K562 (cell line): Measurements from ENCODE around the gene KIF14. TPM values are rescaled to one million over a fixed set of nuclear protein-coding genes. Genes with fewer than 3 reads are reported as not detected.

Experiments
- ATAC-seq: fragments of 200-7000 bp; cut with Tn5 transposase; 3 replicates; pipeline ENCODE4 v1.9.1; 2020; ENCODE audit warnings: moderate library complexity
- BruUV-seq: library from RNA; stranded (reverse); fragments of 400-500 nt; replicated peaks from 2 replicates; lab custom pipeline; 2021; lab: Mats Ljungman, UMichigan
- CTCF ChIA-PET: fragments of 300-600 bp; formaldehyde crosslinking; extraction: SDS; loops from one replicate; lab custom pipeline; 2021; ENCODE audit warnings: low intra/inter-chr PET ratio; lab: Yijun Ruan, JAX
- POLR2A ChIA-PET: fragments of 300-600, 350-650 bp; sonication (Branson Sonifier 250); formaldehyde crosslinking; extraction: SDS; loops from one replicate; lab custom pipeline; 2021; ENCODE audit warnings: antibody characterized with exemption, inconsistent platforms; lab: Yijun Ruan, JAX
- DNase-seq, 4 experiments: peaks; one replicate each; pipeline versions ENCODE4 v3.0.0 to v3.0.0-alpha.2; 2011 to 2018; ENCODE audit warnings: low spot score in 3 of 4, mixed read lengths in 3 of 4; ENCODE audit errors: extremely low read depth in 1 of 4
- FAIRE-seq: peaks from 2 replicates; lab custom pipeline; 2011; peaks lifted over from hg19 to GRCh38; lab: Jason Lieb, UNC
- H2AFZ ChIP-seq: 2 replicates; pipeline ENCODE4 v1.6.0; 2011; ENCODE audit warnings: low read depth, low read length, control low read depth, inconsistent platforms
- H3K27ac ChIP-seq: fragments of 200-600 bp; 3 replicates; pipeline ENCODE4 v1.8.0; 2011; ENCODE audit warnings: low read depth, mild to moderate bottlenecking, control low read depth, inconsistent platforms, low read length, moderate library complexity, mixed read lengths; ENCODE audit errors: extremely low read depth
- H3K27me3 ChIP-seq, 2 experiments: fragments of 300-600 bp in 1 of 2; 2 replicates in 1 of 2; 3 replicates in 1 of 2; pipeline versions ENCODE4 v1.6.0 to v1.8.0; 2011; ENCODE audit warnings: inconsistent platforms in 2 of 2, low read length in 2 of 2, mild to moderate bottlenecking in 1 of 2, mixed read lengths in 1 of 2, moderate library complexity in 1 of 2; ENCODE audit not compliant: control insufficient read depth in 2 of 2, insufficient read depth in 2 of 2
- H3K36me3 ChIP-seq: fragments of 300-600 bp; 3 replicates; pipeline ENCODE4 v1.8.0; 2011; ENCODE audit warnings: mild to moderate bottlenecking, low read length, inconsistent platforms; ENCODE audit not compliant: control insufficient read depth, insufficient read depth
- H3K4me1 ChIP-seq, 2 experiments: fragments of 200-600 bp in 1 of 2; replicated peaks in 1 of 2; 2 replicates in 1 of 2; 3 replicates in 1 of 2; pipeline versions ENCODE4 v1.5.1 to v1.8.0; 2011; ENCODE audit warnings: inconsistent platforms in 2 of 2, low read length in 2 of 2, mild to moderate bottlenecking in 1 of 2, mixed read lengths in 1 of 2, moderate library complexity in 1 of 2; ENCODE audit not compliant: control insufficient read depth in 2 of 2, insufficient read depth in 2 of 2
- H3K4me2 ChIP-seq: 2 replicates; pipeline ENCODE4 v1.6.1; 2011; ENCODE audit warnings: low read length, control low read depth, inconsistent platforms, mixed read lengths; ENCODE audit not compliant: insufficient read depth
- H3K4me3 ChIP-seq: fragments of 200-600 bp; sonication (generic), shearing (Covaris generic); 2 replicates; pipeline ENCODE4 v1.5.1; 2016; ENCODE audit warnings: control low read depth, inconsistent platforms
- H3K79me2 ChIP-seq: fragments of 200-600 bp; 3 replicates; pipeline ENCODE4 v1.8.0; 2011; ENCODE audit warnings: low read length, inconsistent platforms; ENCODE audit not compliant: control insufficient read depth, insufficient read depth
- H3K9ac ChIP-seq, 2 experiments: 2 replicates each; pipeline versions ENCODE4 v1.6.0 to v1.6.1; 2011; ENCODE audit warnings: low read depth in 2 of 2, low read length in 2 of 2, control low read depth in 1 of 2, inconsistent platforms in 1 of 2, mild to moderate bottlenecking in 1 of 2, mixed read lengths in 1 of 2; ENCODE audit not compliant: insufficient read depth in 1 of 2
- H3K9me1 ChIP-seq: one replicate; pipeline ENCODE4 v1.6.0; 2011; ENCODE audit warnings: inconsistent platforms, mild to moderate bottlenecking, low read length, moderate library complexity; ENCODE audit not compliant: control insufficient read depth, insufficient read depth
- H3K9me3 ChIP-seq: replicated peaks from 2 replicates; pipeline ENCODE4 v1.5.1; 2011; ENCODE audit warnings: low read depth, low read length, inconsistent platforms; ENCODE audit not compliant: control insufficient read depth, insufficient read depth
- H4K20me1 ChIP-seq: replicated peaks from 2 replicates; pipeline ENCODE4 v1.6.1; 2011; ENCODE audit warnings: low read length, inconsistent platforms, mixed read lengths; ENCODE audit not compliant: control insufficient read depth, insufficient read depth
- BCL6 ChIP-seq: fragments of 250-450 bp; sonication (Bioruptor Pico); IDR thresholded peaks from 2 replicates; pipeline ENCODE4 v1.4.0; 2020
- LCOR ChIP-seq: sonication (generic); formaldehyde crosslinking; IDR thresholded peaks from 2 replicates; pipeline ENCODE4 v1.8.0; 2022; ENCODE audit warnings: mild to moderate bottlenecking, missing genetic modification reagents
- NR0B1 ChIP-seq: fragments of 450-650 bp; IDR thresholded peaks from one replicate; pipeline ENCODE4 v1.6.1; 2018; ENCODE audit warnings: mild to moderate bottlenecking, moderate library complexity; ENCODE audit not compliant: partially characterized antibody
- POLR2A ChIP-seq: fragments of 450-650 bp; conservative IDR thresholded peaks from 2 replicates; pipeline ENCODE4 v1.6.1; 2016
- SMAD3 ChIP-seq: fragments of 450-650 bp; formaldehyde crosslinking; conservative IDR thresholded peaks from 2 replicates; pipeline ENCODE4 v1.4.0; 2020; ENCODE audit warnings: mild to moderate bottlenecking
- WHSC1 ChIP-seq: IDR thresholded peaks from one replicate; pipeline ENCODE4 v1.6.1; 2012; ENCODE audit warnings: low read length, control low read depth, inconsistent platforms
- ZNF75A ChIP-seq: fragments of 450-650 bp; formaldehyde crosslinking; IDR thresholded peaks from 2 replicates; pipeline ENCODE4 v1.4.0; 2020; ENCODE audit warnings: mild to moderate bottlenecking
- in situ Hi-C: fragments of 300-500 bp; cut with MboI; formaldehyde crosslinking; loops from 4 replicates; pipeline ENCODE4 v1.15.0; 2018; ENCODE audit warnings: inconsistent platforms, mixed read lengths
- intact Hi-C: fragments of 100-400 bp; cut with micrococcal nuclease; formaldehyde crosslinking; loops from 2 replicates; pipeline ENCODE4 v1.14.2; 2022
- polyA plus RNA-seq, 8 experiments: library from polyadenylated mRNA; depleted of rRNA in 4 of 8; stranded (reverse) in 5 of 8; unstranded in 3 of 8; fragments of >200 nt; fragmentation: Nextera tagmentation in 2 of 8; fragmentation: Illumina TruSeq in 1 of 8; extraction: Ambion mirVana in 2 of 8; extraction: Trizol in 1 of 8; gene quantifications; 2 replicates each; pipeline versions ENCODE4 v1.2.1 to v1.2.3, GENCODE V29; 2011 to 2014; ENCODE audit warnings: inconsistent platforms in 1 of 8, missing spikeins in 1 of 8
- total RNA-seq, 7 experiments: library from RNA; depleted of rRNA in 6 of 7; stranded (reverse); fragments of >200 nt in 6 of 7; fragmentation: Illumina TruSeq in 2 of 7; extraction: Trizol in 2 of 7; gene quantifications; 2 replicates each; pipeline versions ENCODE4 v1.2.1 to v1.2.3, GENCODE V29; 2011 to 2021; ENCODE audit warnings: low replicate concordance in 1 of 7

KIF14 gene
- total and polyA plus RNA-seq, 9 of the 15 experiments (the other 6 are each of a cell fraction or from before 2014, with no cell fraction given) = 11.5 to 47.4 (median 29.0) TPM

GRCh38 chr1:200550367-200550766 lies 70.2 kb downstream of the KIF14 start:
- no peaks in the 10 kb centered on the region for H3K9me3 ChIP-seq
- no peak overlapping the region for H3K4me3 ChIP-seq
- no peaks in the 10 kb centered on the region for H3K4me1 ChIP-seq
- H4K20me1 ChIP-seq = no peaks in the 10 kb centered on the region
- no peak overlapping the region for H2AFZ ChIP-seq
- no peaks in the 10 kb centered on the region for H3K9me1 ChIP-seq
- TF ChIP-seq BCL6 (CRISPR knock-in tag) = no peak
- TF ChIP-seq ZNF75A (CRISPR knock-in tag) = no peak
- TF ChIP-seq NR0B1 = no peak
- TF ChIP-seq SMAD3 = no peak
- no peak for TF ChIP-seq LCOR
- no peak for TF ChIP-seq WHSC1
- TF ChIP-seq POLR2A = peak; percentile 24; the same call in 1 of the 2 replicates
- H3K4me2 ChIP-seq = no peak overlapping the region
- BruUV-seq = no TSS peak
- H3K79me2 ChIP-seq = no peaks in the 10 kb centered on the region
- ChIA-PET POLR2A (interaction anchor here (0.6 to 2.1 kb wide), 7 partner anchors 9 to 551 kb away, joined by 3 to 6 read pairs (median 4); no protein-coding TSS in a partner anchor), CTCF (no interaction called here)
- H3K27me3 ChIP-seq = peaks cover 3 to 6% of the 10 kb centered on the region in 2 experiments; a peak in 3 of 5 replicates
- intact Hi-C loops (no loop called here), in situ Hi-C loops (no loop called here)
- H3K9ac ChIP-seq = no peak overlapping the region
- no peak for FAIRE-seq
- H3K36me3 ChIP-seq = peaks cover 19% of the 10 kb centered on the region; the same call in 1 of the 3 replicates
- no peak overlapping the region for H3K27ac ChIP-seq
- DNase-seq = no peak
- ATAC-seq = 0 out of 3 replicates have a peak, but pooled peaks have one; percentile 13
